ENCODE data around the gene CCDC171. TPM values are rescaled to one million over a fixed set of nuclear protein-coding genes. Genes with fewer than 3 reads are reported as not detected.

The CCDC171 gene
- polyA plus RNA-seq, 1 donor from 2014 or later, result 9.1 TPM

DNA sequence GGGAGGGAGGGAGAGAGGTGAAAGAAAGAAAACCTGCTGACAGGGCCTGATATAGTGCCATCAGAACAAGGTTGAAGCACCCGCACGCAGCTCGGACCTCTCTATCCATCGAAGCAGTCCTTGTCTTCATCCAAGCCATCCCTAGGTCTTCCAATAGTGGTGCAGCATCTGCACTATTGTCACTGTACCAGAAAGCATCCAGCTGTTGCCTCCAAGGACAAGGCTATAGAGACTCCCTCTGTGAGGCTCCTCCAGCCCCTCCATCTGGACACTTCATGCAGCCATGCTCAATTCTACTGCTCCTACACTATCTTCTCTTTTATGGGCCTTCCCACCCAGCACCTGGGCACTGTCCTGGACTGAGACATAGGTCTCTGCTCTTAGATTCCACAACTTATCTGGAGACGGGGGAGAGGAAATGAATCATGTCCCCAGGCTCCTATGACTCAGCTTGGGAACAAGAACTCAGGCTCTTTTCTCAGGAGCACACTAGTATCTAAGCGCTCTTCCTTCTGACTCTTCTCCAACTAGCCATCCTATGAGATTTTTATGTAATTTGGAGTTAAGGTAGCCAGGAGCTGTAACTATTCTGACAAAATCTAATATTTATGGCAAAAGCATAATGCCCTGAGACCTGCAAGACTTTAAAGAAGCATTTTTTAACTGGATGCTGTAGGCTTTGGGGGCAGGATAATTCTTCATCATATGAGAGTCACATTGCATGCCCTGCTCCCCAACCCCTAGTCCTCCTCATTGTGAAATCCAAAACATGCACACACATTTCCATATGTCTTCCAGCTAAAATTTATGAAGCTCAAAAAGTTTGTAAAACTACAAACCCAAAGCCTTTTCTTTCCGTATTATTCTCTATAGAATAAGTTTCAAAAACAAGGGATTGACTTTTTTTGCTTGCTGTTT is 446.8 kb downstream of the CCDC171 start:
- H3K79me2 ChIP-seq (replicated peaks; ENCODE audit: insufficient read depth, low read length), result no peaks in the 10 kb centered on the region
- TF ChIP-seq RAD21 (conservative IDR thresholded peaks at IDR 0.05) (no peak), TAF1 (IDR thresholded peaks at IDR 0.05; ENCODE audit: low read depth) (no peak), POLR2AphosphoS5 (IDR thresholded peaks at IDR 0.05) (no peak), EZH2 (IDR thresholded peaks at IDR 0.05; ENCODE audit: borderline replicate concordance, insufficient read depth, low read length, poor library complexity, severe bottlenecking) (no peak), SMC3 (conservative IDR thresholded peaks at IDR 0.05; ENCODE audit: poor library complexity) (no peak), EP300 (conservative IDR thresholded peaks at IDR 0.05; ENCODE audit: poor library complexity, severe bottlenecking) (no peak), MXI1 (conservative IDR thresholded peaks at IDR 0.05; ENCODE audit: poor library complexity, severe bottlenecking) (no peak)
- TF ChIP-seq, protein P1, sequence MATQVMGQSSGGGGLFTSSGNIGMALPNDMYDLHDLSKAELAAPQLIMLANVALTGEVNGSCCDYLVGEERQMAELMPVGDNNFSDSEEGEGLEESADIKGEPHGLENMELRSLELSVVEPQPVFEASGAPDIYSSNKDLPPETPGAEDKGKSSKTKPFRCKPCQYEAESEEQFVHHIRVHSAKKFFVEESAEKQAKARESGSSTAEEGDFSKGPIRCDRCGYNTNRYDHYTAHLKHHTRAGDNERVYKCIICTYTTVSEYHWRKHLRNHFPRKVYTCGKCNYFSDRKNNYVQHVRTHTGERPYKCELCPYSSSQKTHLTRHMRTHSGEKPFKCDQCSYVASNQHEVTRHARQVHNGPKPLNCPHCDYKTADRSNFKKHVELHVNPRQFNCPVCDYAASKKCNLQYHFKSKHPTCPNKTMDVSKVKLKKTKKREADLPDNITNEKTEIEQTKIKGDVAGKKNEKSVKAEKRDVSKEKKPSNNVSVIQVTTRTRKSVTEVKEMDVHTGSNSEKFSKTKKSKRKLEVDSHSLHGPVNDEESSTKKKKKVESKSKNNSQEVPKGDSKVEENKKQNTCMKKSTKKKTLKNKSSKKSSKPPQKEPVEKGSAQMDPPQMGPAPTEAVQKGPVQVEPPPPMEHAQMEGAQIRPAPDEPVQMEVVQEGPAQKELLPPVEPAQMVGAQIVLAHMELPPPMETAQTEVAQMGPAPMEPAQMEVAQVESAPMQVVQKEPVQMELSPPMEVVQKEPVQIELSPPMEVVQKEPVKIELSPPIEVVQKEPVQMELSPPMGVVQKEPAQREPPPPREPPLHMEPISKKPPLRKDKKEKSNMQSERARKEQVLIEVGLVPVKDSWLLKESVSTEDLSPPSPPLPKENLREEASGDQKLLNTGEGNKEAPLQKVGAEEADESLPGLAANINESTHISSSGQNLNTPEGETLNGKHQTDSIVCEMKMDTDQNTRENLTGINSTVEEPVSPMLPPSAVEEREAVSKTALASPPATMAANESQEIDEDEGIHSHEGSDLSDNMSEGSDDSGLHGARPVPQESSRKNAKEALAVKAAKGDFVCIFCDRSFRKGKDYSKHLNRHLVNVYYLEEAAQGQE (IDR thresholded peaks at IDR 0.05; ENCODE audit: borderline replicate concordance), result no peak
- H3K9ac ChIP-seq (ENCODE audit: low read length), result no peak overlapping the region
- no peaks in the 10 kb centered on the region for H4K20me1 ChIP-seq (ENCODE audit: insufficient read depth)
- no peaks in the 10 kb centered on the region for H3K9me2 ChIP-seq (ENCODE audit: insufficient read depth, low read length)
- H3K4me3 ChIP-seq (ENCODE audit: low read length), result no peak overlapping the region
- H2AFZ ChIP-seq (ENCODE audit: low read depth, low read length), result no peak overlapping the region
- H3K4me2 ChIP-seq (ENCODE audit: low read length), result no peak overlapping the region
- H3K36me3 ChIP-seq (ENCODE audit: insufficient read depth, low read length), result no peaks in the 10 kb centered on the region
- no peaks in the 10 kb centered on the region for H3K9me3 ChIP-seq (ENCODE audit: low read length)
- H3F3A ChIP-seq (ENCODE audit: insufficient read depth, low read length, poor library complexity, severe bottlenecking), result no peaks in the 10 kb centered on the region
- no peak overlapping the region for H3K27ac ChIP-seq (ENCODE audit: low read length)
- H3K27me3 ChIP-seq (ENCODE audit: insufficient read depth, low read depth, low read length), result no peaks in the 10 kb centered on the region

DNA sequence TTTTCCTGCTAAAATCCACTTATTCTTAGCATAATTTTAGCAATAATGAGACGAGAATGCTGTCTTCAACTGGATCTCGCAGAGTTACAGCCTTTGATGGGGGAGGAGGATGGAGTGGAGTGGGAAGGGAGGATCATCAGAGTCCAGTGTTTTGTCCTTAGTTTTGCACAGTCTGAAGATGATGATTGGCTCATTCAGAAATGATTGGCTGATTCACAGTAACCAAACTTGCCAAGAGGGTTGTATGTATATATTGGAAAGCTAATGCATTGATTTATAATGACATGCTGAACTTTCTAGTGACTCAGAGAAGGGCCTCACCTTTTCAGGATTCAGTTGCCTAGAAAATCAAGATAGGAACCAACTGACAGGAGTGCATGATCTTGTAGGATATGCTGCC is 448.0 kb downstream of the CCDC171 start:
- Histone ChIP-seq H2AFZ (ENCODE audit: low read depth, low read length) (no peak overlapping the region), H3K36me3 (ENCODE audit: insufficient read depth, low read length) (no peaks in the 10 kb centered on the region), H3K27me3 (ENCODE audit: insufficient read depth, low read depth, low read length) (no peaks in the 10 kb centered on the region), H3K27ac (ENCODE audit: low read length) (no peak overlapping the region), H3F3A (ENCODE audit: insufficient read depth, low read length, poor library complexity, severe bottlenecking) (no peaks in the 10 kb centered on the region), H3K9me3 (ENCODE audit: low read length) (no peaks in the 10 kb centered on the region), H4K20me1 (ENCODE audit: insufficient read depth) (no peaks in the 10 kb centered on the region), H3K9me2 (ENCODE audit: insufficient read depth, low read length) (no peaks in the 10 kb centered on the region), H3K4me3 (ENCODE audit: low read length) (no peak overlapping the region), H3K9ac (ENCODE audit: low read length) (no peak overlapping the region), H3K4me2 (ENCODE audit: low read length) (no peak overlapping the region), H3K79me2 (replicated peaks; ENCODE audit: insufficient read depth, low read length) (no peaks in the 10 kb centered on the region)
- TF ChIP-seq POLR2AphosphoS5 (IDR thresholded peaks at IDR 0.05), result no peak
- no peak for TF ChIP-seq EZH2 (IDR thresholded peaks at IDR 0.05; ENCODE audit: borderline replicate concordance, insufficient read depth, low read length, poor library complexity, severe bottlenecking)
- TF ChIP-seq, protein P1 (IDR thresholded peaks at IDR 0.05; ENCODE audit: borderline replicate concordance), result no peak
- TF ChIP-seq, protein P2, sequence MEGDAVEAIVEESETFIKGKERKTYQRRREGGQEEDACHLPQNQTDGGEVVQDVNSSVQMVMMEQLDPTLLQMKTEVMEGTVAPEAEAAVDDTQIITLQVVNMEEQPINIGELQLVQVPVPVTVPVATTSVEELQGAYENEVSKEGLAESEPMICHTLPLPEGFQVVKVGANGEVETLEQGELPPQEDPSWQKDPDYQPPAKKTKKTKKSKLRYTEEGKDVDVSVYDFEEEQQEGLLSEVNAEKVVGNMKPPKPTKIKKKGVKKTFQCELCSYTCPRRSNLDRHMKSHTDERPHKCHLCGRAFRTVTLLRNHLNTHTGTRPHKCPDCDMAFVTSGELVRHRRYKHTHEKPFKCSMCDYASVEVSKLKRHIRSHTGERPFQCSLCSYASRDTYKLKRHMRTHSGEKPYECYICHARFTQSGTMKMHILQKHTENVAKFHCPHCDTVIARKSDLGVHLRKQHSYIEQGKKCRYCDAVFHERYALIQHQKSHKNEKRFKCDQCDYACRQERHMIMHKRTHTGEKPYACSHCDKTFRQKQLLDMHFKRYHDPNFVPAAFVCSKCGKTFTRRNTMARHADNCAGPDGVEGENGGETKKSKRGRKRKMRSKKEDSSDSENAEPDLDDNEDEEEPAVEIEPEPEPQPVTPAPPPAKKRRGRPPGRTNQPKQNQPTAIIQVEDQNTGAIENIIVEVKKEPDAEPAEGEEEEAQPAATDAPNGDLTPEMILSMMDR (IDR thresholded peaks at IDR 0.05; ENCODE audit: poor library complexity, severe bottlenecking), result no peak
- no peak for TF ChIP-seq SMC3 (conservative IDR thresholded peaks at IDR 0.05; ENCODE audit: poor library complexity)
- TF ChIP-seq MXI1 (conservative IDR thresholded peaks at IDR 0.05; ENCODE audit: poor library complexity, severe bottlenecking), result no peak
- TF ChIP-seq EP300 (conservative IDR thresholded peaks at IDR 0.05; ENCODE audit: poor library complexity, severe bottlenecking), result no peak
- no peak for TF ChIP-seq RAD21 (conservative IDR thresholded peaks at IDR 0.05)
- TF ChIP-seq TAF1 (IDR thresholded peaks at IDR 0.05; ENCODE audit: low read depth), result no peak
